HCT116 (cell line): Measurements from ENCODE around the gene TRIM72. TPM values are rescaled to one million over a fixed set of nuclear protein-coding genes. Genes with fewer than 3 reads are reported as not detected.

ENCODE experiments used
- ATAC-seq: fragments of 200-7000 bp; cut with Tn5 transposase; 2 replicates; pipeline ENCODE4 v1.9.1; 2020; ENCODE audit warnings: mild to moderate bottlenecking, moderate library complexity
- BruUV-seq: library from RNA; stranded (reverse); fragments of 400-500 nt; replicated peaks from 2 replicates; lab custom pipeline; 2021; lab: Mats Ljungman, UMichigan
- CTCF ChIA-PET: fragments of 300-600 bp; sonication (Branson Sonifier 250); formaldehyde crosslinking; loops from one replicate; lab custom pipeline; 2021; ENCODE audit warnings: antibody characterized with exemption; lab: Charles Lee
- POLR2A ChIA-PET: fragments of 300-600, 350-600 bp; sonication (Branson Sonifier 250); formaldehyde crosslinking; loops from one replicate; lab custom pipeline; 2021; ENCODE audit warnings: antibody characterized with exemption; lab: Charles Lee
- RAD21 ChIA-PET, 2 experiments: fragments of 300-600 bp; sonication (Branson Sonifier 250); formaldehyde crosslinking; loops; one replicate each; lab custom pipeline; 2023; ENCODE audit warnings: low total read pairs in 2 of 2; ENCODE audit not compliant: uncharacterized antibody in 2 of 2, unreplicated experiment in 2 of 2, low non-redundant PET in 1 of 2; lab: Charles Lee
- DNase-seq: peaks from one replicate; pipeline ENCODE4 v3.0.0-alpha.2; 2010; ENCODE audit warnings: low read depth, low spot score
- H2AFZ ChIP-seq: fragments of 200-600 bp; shearing (Covaris generic), sonication (generic); 2 replicates; pipeline ENCODE4 v1.6.1; 2017; ENCODE audit warnings: low read depth, mixed run types, mixed read lengths, antibody characterized with exemption, low read length; ENCODE audit not compliant: poor library complexity, severe bottlenecking
- H3K27ac ChIP-seq: 2 replicates; pipeline ENCODE4 v1.5.1; 2012; ENCODE audit warnings: low read depth, low read length
- H3K27me3 ChIP-seq: fragments of 200-600 bp; sonication (generic); 2 replicates; pipeline ENCODE4 v1.6.1; 2016; ENCODE audit warnings: mixed run types, low read length, mixed read lengths; ENCODE audit not compliant: insufficient read depth
- H3K36me3 ChIP-seq, 2 experiments: fragments of 200-500 bp in 1 of 2; fragments of 200-600 bp in 1 of 2; sonication (Bioruptor generic) in 1 of 2; sonication (generic) in 1 of 2; 2 replicates each; pipeline versions ENCODE4 v1.5.1 to v1.6.1; 2014 to 2016; ENCODE audit warnings: low read length in 2 of 2, inconsistent platforms in 1 of 2, mixed read lengths in 1 of 2, mixed run types in 1 of 2; ENCODE audit not compliant: insufficient read depth in 2 of 2, control insufficient read depth in 1 of 2
- H3K4me1 ChIP-seq, 2 experiments: fragments of 200-600 bp in 1 of 2; sonication (generic) in 1 of 2; 2 replicates each; pipeline versions ENCODE4 v1.5.1 to v1.6.1; 2012 to 2017; ENCODE audit warnings: low read length in 2 of 2, inconsistent platforms in 1 of 2, mild to moderate bottlenecking in 1 of 2, mixed read lengths in 1 of 2, mixed run types in 1 of 2, moderate library complexity in 1 of 2; ENCODE audit not compliant: insufficient read depth in 2 of 2, control insufficient read depth in 1 of 2
- H3K4me2 ChIP-seq: fragments of 200-600 bp; sonication (generic); 2 replicates; pipeline ENCODE4 v1.6.1; 2017; ENCODE audit warnings: mixed run types, low read length, mixed read lengths
- H3K4me3 ChIP-seq, 2 experiments: fragments of 200-600 bp in 1 of 2; sonication (generic) in 1 of 2; replicated peaks in 1 of 2; 2 replicates each; pipeline ENCODE4 v1.5.1; 2011 to 2016; ENCODE audit warnings: low read length in 2 of 2, control low read depth in 1 of 2, low read depth in 1 of 2, mild to moderate bottlenecking in 1 of 2, mixed read lengths in 1 of 2, mixed run types in 1 of 2
- H3K79me2 ChIP-seq: fragments of 200-600 bp; sonication (generic); 2 replicates; pipeline ENCODE4 v1.6.1; 2017; ENCODE audit warnings: mild to moderate bottlenecking, mixed run types, low read length, moderate library complexity, mixed read lengths; ENCODE audit not compliant: insufficient read depth
- H3K9ac ChIP-seq: fragments of 200-600 bp; sonication (generic); 2 replicates; pipeline ENCODE4 v1.6.1; 2016; ENCODE audit warnings: low read length, mixed read lengths
- H3K9me2 ChIP-seq: fragments of 200-600 bp; sonication (generic), shearing (Covaris generic); 2 replicates; pipeline ENCODE4 v1.6.1; 2017; ENCODE audit warnings: mixed run types, mild to moderate bottlenecking, moderate library complexity; ENCODE audit not compliant: insufficient read depth
- H3K9me3 ChIP-seq, 2 experiments: fragments of 200-500 bp in 1 of 2; fragments of 200-600 bp in 1 of 2; sonication (Bioruptor generic) in 1 of 2; sonication (generic) in 1 of 2; 2 replicates each; pipeline ENCODE4 v1.6.1; 2014 to 2017; ENCODE audit warnings: low read length in 2 of 2, mixed read lengths in 2 of 2, inconsistent platforms in 1 of 2, low read depth in 1 of 2, mild to moderate bottlenecking in 1 of 2, mixed run types in 1 of 2, moderate library complexity in 1 of 2; ENCODE audit not compliant: control insufficient read depth in 1 of 2, insufficient read depth in 1 of 2
- H4K20me1 ChIP-seq: fragments of 200-600 bp; sonication (generic), shearing (Covaris generic); 2 replicates; pipeline ENCODE4 v1.6.1; 2017; ENCODE audit warnings: mixed run types, mild to moderate bottlenecking, moderate library complexity; ENCODE audit not compliant: insufficient read depth
- EGR1 ChIP-seq: IDR thresholded peaks from 2 replicates; pipeline ENCODE4 v1.6.1; 2012; ENCODE audit warnings: low read depth
- ELF1 ChIP-seq: IDR thresholded peaks from 2 replicates; pipeline ENCODE4 v1.6.1; 2012; ENCODE audit warnings: low read depth, borderline replicate concordance
- MAX ChIP-seq: IDR thresholded peaks from 2 replicates; pipeline ENCODE4 v1.6.1; 2012
- POLR2A ChIP-seq: IDR thresholded peaks from 2 replicates; pipeline ENCODE4 v1.7.0; 2011; ENCODE audit warnings: borderline replicate concordance; ENCODE audit not compliant: insufficient read depth, insufficient read length; ENCODE audit errors: extremely low read depth
- POLR2AphosphoS5 ChIP-seq: IDR thresholded peaks from 2 replicates; pipeline ENCODE4 v1.6.1; 2011; ENCODE audit warnings: mild to moderate bottlenecking, low read depth, low read length, moderate library complexity
- REST ChIP-seq: IDR thresholded peaks from 2 replicates; pipeline ENCODE4 v1.6.1; 2012; ENCODE audit warnings: low read depth
- SIN3A ChIP-seq: IDR thresholded peaks from 2 replicates; pipeline ENCODE4 v1.6.1; 2012; ENCODE audit warnings: low read depth
- ZFX ChIP-seq: fragments of 450-650 bp; IDR thresholded peaks from 2 replicates; pipeline ENCODE4 v1.6.1; 2017
- intact Hi-C: fragments of 100-400 bp; cut with micrococcal nuclease; formaldehyde crosslinking; loops from 2 replicates; pipeline ENCODE4 v1.10.0; 2022
- total RNA-seq: library from RNA; stranded (reverse); gene quantifications from one replicate; pipeline ENCODE4 v1.2.1, GENCODE V29; 2021; ENCODE audit not compliant: unreplicated experiment

TRIM72 gene
- total RNA-seq, 1 experiment from 2014 or later, result 43.8 TPM

- intact Hi-C loops, result loop anchor here (5.0 to 10.0 kb wide), 2 partner anchors 168 to 240 kb away; partner anchors contain the start of gene ARMC5
- Histone ChIP-seq H3K4me3 (peak overlapping the region; percentile 89 to 96), H3K27me3 (no peaks in the 10 kb centered on the region)
Observed at GRCh38 chr16:31214708-31215286, 878 bp downstream of the TRIM72 start.

GRCh38 chr16:31215287-31216162, 1.6 kb downstream of the TRIM72 start:
- no peaks in the 10 kb centered on the region for H3K27me3 ChIP-seq
- peak overlapping the region; percentile 89 for H3K9ac ChIP-seq
- ChIA-PET POLR2A (interaction anchor here (1.2 to 1.9 kb wide), 3 partner anchors 12 to 200 kb away, joined by 3 to 13 read pairs (median 5); partner anchors contain the start of gene FUS), RAD21 (no interaction called here), CTCF (no interaction called here)
- H3K4me2 ChIP-seq, result peak overlapping the region; percentile 100
- no peaks in the 10 kb centered on the region for H3K9me3 ChIP-seq
- H3K27ac ChIP-seq, result peak overlapping the region; percentile 95
- intact Hi-C loops, result loop anchor here (10.0 kb wide), 1 partner anchor 239 kb away; the partner anchor contains the start of gene ARMC5
- TF ChIP-seq REST, result no peak
- TF ChIP-seq EGR1, result peak; percentile 87
- peak; percentile 63 for TF ChIP-seq POLR2A
- peak; percentile 86 for TF ChIP-seq POLR2AphosphoS5
- no peaks in the 10 kb centered on the region for H4K20me1 ChIP-seq
- BruUV-seq, result no TSS peak
- ATAC-seq (peak; percentile 90), DNase-seq (peak; percentile 63)
- no peak overlapping the region for H2AFZ ChIP-seq
- peaks cover 9 to 33% of the 10 kb centered on the region in 2 experiments for H3K4me1 ChIP-seq
- no peaks in the 10 kb centered on the region for H3K9me2 ChIP-seq
- H3K36me3 ChIP-seq, result no peaks in the 10 kb centered on the region; a peak in 1 of 4 replicates
- peak overlapping the region; percentile 89 to 96 for H3K4me3 ChIP-seq
- H3K79me2 ChIP-seq, result peaks cover 41% of the 10 kb centered on the region

More at GRCh38 chr16:31214708-31215286, 878 bp downstream of the TRIM72 start:
- H2AFZ ChIP-seq, result no peak overlapping the region
- H3K4me2 ChIP-seq, result peak overlapping the region; percentile 100
- CTCF ChIA-PET, result no interaction called here
- peak overlapping the region; percentile 89 for H3K9ac ChIP-seq
- RAD21 ChIA-PET, result interaction anchor here in 1 of 2 experiments (0.6 kb wide), 1 partner anchor 55 kb away, joined by 3 read pairs; no protein-coding TSS in a partner anchor
- POLR2A ChIA-PET, result interaction anchor here (1.0 to 1.9 kb wide), 4 partner anchors 11 to 199 kb away, joined by 3 to 13 read pairs (median 4); partner anchors contain the start of genes FUS, ZNF646 and ZNF668
- ATAC-seq, result peak; percentile 56
- no peaks in the 10 kb centered on the region for H3K9me3 ChIP-seq
- no peaks in the 10 kb centered on the region for H4K20me1 ChIP-seq
- H3K36me3 ChIP-seq, result no peaks in the 10 kb centered on the region; a peak in 1 of 4 replicates
- H3K4me1 ChIP-seq, result peaks cover 9 to 33% of the 10 kb centered on the region in 2 experiments
- H3K79me2 ChIP-seq, result peaks cover 41% of the 10 kb centered on the region
- H3K9me2 ChIP-seq, result no peaks in the 10 kb centered on the region
- H3K27ac ChIP-seq, result peak overlapping the region; percentile 95
- BruUV-seq, result no TSS peak
- no peak for TF ChIP-seq ELF1
- TF ChIP-seq ZFX, result peak; percentile 94
- TF ChIP-seq MAX, result peak; percentile 86
- TF ChIP-seq SIN3A, result peak; percentile 45; the same call in 1 of the 2 replicates
- no peak for DNase-seq
